Coronary artery (tissue), 2 donors: ENCODE data around the gene HES6.
"Not testable (repeated sequence)": the region's sequence is repeated elsewhere in the genome, so short reads cannot be mapped to it uniquely, and the experiment has no call there.

Source experiments
- DNase-seq: peaks from one replicate; pipeline ENCODE4 v3.0.0-alpha.2; 2017; ENCODE audit warnings: low spot score
- H3K27ac ChIP-seq, 2 donors: fragments of 200-600 bp; sonication (generic); one replicate each; pipeline ENCODE4 v1.5.1; 2016 to 2019
- H3K4me3 ChIP-seq: fragments of 200-600 bp; sonication (generic); 2 replicates; pipeline ENCODE4 v1.5.1; 2016; ENCODE audit warnings: mild to moderate bottlenecking, moderate library complexity
- TF ChIP-seq, protein P1 (sequence below): fragments of 200-600 bp; sonication (generic); IDR thresholded peaks from one replicate; pipeline ENCODE4 v1.5.1; 2019; ENCODE audit warnings: antibody characterized with exemption

Gene HES6

DNA sequence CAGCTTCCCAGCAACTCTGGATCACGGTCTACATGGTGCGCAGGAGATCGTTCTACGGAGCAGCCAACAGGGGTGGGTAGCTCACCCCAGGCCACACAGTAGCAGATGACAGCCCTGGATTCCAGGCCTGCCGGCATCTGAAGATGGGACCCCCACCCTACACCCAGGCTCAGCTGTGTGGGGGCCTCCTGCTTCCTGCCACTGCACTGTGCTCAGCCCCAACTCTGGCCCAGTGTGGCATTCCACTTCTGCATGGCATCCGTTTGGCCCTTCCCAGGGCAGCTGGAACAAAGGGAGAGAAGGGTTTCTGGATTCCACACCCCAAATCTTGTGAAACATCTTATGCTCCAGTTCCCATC, 39.5 kb upstream of the HES6 start:
- H3K4me3 ChIP-seq, result no peak overlapping the region
- TF ChIP-seq, protein P1, sequence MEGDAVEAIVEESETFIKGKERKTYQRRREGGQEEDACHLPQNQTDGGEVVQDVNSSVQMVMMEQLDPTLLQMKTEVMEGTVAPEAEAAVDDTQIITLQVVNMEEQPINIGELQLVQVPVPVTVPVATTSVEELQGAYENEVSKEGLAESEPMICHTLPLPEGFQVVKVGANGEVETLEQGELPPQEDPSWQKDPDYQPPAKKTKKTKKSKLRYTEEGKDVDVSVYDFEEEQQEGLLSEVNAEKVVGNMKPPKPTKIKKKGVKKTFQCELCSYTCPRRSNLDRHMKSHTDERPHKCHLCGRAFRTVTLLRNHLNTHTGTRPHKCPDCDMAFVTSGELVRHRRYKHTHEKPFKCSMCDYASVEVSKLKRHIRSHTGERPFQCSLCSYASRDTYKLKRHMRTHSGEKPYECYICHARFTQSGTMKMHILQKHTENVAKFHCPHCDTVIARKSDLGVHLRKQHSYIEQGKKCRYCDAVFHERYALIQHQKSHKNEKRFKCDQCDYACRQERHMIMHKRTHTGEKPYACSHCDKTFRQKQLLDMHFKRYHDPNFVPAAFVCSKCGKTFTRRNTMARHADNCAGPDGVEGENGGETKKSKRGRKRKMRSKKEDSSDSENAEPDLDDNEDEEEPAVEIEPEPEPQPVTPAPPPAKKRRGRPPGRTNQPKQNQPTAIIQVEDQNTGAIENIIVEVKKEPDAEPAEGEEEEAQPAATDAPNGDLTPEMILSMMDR, result no peak
- no peak for DNase-seq

DNA sequence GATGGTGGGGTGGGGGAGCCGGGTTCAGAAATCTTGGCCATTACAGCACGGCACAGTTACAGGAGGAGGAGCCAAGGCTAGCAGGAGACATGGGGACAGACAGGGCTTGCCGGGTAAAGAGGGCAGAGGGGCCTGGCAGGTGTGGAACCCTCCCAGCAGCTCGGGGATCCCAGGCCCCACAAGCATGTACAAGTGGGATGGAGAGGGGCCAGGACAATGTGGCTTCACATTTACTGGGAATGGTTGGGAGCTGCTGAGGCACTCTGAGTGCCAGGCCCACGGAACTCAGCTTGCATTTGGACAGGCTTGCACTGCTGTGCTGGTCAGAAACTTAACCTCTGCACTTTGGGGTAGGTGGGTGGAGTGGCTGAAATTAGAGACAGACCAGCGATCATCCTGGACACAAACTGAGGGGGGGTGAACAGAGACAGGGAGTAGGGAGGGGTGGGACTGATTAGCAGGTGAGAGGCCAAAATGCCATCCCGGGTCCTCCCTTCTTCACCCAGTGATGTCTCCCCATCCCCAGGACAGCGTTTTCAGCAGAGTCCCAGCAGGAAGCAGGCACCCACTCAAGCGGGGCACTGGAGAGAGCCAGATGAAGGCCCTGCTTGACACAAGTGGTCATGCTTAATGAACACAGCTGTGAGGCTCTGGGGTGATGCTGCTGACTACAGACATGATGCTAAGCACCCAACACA, 38.9 kb upstream of the HES6 start:
- H3K4me3 ChIP-seq, result no peak overlapping the region
- no peak for DNase-seq
- H3K27ac ChIP-seq, result no peak overlapping the region
- TF ChIP-seq, protein P1, result no peak

More for the DNA sequence above, 39.5 kb upstream of the HES6 start:
- H3K27ac ChIP-seq, result no peak overlapping the region

DNA sequence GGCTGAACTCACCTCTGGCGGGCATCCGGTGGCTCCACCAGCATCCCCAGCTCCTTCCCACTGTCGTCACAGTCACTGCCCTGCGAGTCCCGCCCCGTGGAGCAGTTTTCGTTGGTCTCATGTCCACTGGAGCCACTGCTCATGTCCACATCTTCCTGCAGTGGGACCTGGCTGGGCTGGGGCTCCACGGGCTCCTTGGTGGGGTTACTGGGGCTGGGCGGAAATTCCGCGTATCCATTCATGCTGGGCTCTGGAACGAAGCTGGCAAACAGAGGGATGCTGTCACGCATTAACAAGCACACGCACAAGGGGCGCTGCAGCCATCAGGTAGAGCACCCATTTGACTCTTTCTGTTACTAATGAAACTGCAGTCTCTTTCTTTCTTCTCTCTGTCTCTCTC, 37.9 kb upstream of the HES6 start:
- Histone ChIP-seq H3K27ac (no peak overlapping the region), H3K4me3 (no peak overlapping the region)
- DNase-seq, result no peak
- TF ChIP-seq, protein P1, result no peak

DNA sequence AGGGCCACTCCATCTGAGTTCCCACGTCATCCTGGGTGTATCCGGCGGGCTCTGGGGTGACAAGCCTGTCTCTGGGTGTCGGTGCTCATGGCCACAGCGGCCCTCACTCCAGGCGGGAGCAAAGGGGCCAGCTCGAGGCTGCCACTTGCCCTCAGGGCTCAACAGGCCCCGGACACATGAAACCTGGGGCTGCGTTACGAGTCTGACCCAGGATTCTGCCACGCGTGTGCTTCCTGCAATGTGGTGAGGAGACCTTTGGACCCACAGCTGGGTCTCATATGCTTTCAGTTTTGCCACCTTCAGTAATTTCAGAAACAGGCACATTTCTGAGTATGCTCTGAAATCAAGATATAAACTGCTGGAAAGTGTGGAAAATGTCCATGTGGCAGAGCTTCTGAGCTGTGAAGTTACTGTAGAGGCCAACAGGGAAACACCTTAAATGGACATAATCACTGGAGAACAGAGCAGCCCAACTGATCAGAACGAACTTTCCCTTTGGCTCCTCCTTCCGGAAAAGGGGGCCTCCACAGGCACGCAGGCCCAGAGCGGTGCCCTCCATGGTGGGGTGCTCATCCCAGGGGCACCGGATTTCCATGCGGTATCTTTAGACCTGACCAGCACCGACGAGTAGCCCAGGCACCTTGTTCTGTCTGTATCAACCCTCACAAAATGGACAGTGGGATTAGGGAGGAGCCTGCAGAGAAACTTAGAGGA, 34.5 kb upstream of the HES6 start:
- no peak for DNase-seq
- TF ChIP-seq, protein P1, result no peak
- no peak overlapping the region for H3K4me3 ChIP-seq
- H3K27ac ChIP-seq, result no peak overlapping the region

DNA sequence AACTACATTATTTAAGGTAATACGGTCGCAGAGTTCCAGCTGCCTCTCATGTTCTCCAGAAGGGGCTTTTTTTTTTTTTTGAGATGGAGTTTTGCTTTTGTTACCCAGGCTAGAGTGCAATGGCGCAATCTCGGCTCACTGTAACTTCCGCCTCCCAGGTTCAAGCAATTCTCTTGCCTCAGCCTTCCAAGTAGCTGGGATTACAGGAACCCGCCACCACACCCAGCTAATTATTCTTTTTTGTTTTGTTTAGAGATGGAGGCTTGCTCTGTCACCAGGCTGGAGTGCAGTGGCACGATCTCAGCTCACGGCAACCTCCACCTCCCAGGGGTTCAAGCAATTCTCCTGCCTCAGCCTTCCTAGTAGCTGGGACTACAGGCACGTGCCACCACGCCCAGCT, 33.6 kb upstream of the HES6 start:
- H3K4me3 ChIP-seq, DNase-seq, H3K27ac ChIP-seq: not testable (repeated sequence)

DNA sequence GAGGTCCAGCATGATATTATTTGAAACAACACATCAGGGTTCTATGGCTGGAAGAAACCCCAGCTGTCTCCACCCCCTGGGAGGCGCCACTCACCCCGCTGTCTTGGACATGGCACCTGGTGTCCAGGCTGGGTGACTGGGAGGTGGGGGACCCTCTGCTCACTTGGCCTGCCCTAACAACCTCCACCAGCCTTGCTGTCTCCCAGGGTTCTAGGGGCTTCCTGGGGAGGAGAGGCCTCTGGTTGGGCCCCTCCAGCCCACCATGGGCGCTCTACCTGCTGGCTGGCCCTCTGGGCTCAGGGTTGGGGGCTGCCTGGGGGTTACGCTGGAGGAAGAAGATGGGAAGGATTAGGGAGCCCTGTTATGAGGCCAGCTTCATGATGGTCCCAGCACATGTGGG, 32.3 kb upstream of the HES6 start:
- Histone ChIP-seq H3K4me3 (no peak overlapping the region), H3K27ac (no peak overlapping the region)
- DNase-seq, result no peak
- TF ChIP-seq, protein P1, result no peak

DNA sequence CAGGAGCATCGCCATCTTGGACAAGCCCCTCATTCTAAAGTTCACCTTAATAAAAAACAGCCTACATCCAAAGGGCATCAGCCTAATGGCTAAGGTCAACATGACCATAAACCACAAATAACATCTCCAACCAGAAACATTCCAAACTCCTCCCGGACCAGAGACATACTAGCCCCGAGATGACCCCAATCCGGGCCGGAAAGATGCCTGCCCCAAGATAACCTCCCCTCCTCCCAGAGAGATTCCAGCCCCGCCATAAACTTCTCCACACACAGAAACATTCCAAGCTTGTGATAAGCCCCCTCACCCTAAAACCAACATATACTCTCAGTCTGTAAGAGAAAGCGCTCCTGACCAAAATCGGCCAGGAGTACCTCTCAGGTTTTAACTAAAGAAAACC, 31.8 kb upstream of the HES6 start:
- not testable (repeated sequence) for H3K27ac ChIP-seq, H3K4me3 ChIP-seq, DNase-seq

DNA sequence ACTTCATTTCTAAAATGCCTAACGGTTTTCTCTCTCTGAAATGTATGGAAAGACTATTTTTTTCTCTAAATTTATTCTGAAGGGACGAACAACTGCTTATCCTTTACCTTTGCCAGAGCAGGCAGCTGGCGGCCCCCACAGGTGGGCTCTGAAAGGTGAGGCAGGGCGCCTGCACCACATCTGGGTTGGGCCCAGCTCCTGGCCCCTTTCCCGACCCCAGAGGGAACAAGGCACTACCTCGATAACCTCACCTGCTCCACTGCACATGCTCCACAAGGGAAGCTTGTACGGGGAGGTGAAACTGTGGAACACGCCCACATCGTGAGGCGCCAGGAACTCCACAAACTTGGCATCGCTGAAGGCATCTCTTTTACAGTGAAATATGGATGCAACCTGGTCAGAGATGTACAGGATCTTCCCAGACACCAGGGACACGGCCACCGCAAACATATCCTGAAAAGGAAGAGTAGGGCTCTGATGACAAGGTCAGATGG, 31.3 kb upstream of the HES6 start:
- no peak for DNase-seq
- Histone ChIP-seq H3K4me3 (no peak overlapping the region), H3K27ac (no peak overlapping the region)
- TF ChIP-seq, protein P1, result no peak
